ENCODE measurements around the gene IQCM. TPM values are rescaled to one million over a fixed set of nuclear protein-coding genes. Genes with fewer than 3 reads are reported as not detected.
A peak's percentile ranks its signal among the peaks of the same experiment; 100 is the strongest.

IQCM gene
- total RNA-seq, 1 donor, result not detected

GRCh38 chr4:149409555-149409962, 406.1 kb downstream of the IQCM start:
- no peak overlapping the region for H3K4me3 ChIP-seq (ENCODE audit: low read depth, low read length)
- TF ChIP-seq, protein P1, sequence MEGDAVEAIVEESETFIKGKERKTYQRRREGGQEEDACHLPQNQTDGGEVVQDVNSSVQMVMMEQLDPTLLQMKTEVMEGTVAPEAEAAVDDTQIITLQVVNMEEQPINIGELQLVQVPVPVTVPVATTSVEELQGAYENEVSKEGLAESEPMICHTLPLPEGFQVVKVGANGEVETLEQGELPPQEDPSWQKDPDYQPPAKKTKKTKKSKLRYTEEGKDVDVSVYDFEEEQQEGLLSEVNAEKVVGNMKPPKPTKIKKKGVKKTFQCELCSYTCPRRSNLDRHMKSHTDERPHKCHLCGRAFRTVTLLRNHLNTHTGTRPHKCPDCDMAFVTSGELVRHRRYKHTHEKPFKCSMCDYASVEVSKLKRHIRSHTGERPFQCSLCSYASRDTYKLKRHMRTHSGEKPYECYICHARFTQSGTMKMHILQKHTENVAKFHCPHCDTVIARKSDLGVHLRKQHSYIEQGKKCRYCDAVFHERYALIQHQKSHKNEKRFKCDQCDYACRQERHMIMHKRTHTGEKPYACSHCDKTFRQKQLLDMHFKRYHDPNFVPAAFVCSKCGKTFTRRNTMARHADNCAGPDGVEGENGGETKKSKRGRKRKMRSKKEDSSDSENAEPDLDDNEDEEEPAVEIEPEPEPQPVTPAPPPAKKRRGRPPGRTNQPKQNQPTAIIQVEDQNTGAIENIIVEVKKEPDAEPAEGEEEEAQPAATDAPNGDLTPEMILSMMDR (IDR thresholded peaks at IDR 0.05; ENCODE audit: insufficient read depth, low read depth, low read length), result no peak
- no peak for DNase-seq (ENCODE audit: low read depth)

GRCh38 chr4:149409146-149409545, 406.5 kb downstream of the IQCM start:
- peak; percentile 10 for DNase-seq (ENCODE audit: low read depth)
- TF ChIP-seq, protein P1 (IDR thresholded peaks at IDR 0.05; ENCODE audit: insufficient read depth, low read depth, low read length), result no peak
- H3K4me3 ChIP-seq (ENCODE audit: low read depth, low read length), result no peak overlapping the region

DNA sequence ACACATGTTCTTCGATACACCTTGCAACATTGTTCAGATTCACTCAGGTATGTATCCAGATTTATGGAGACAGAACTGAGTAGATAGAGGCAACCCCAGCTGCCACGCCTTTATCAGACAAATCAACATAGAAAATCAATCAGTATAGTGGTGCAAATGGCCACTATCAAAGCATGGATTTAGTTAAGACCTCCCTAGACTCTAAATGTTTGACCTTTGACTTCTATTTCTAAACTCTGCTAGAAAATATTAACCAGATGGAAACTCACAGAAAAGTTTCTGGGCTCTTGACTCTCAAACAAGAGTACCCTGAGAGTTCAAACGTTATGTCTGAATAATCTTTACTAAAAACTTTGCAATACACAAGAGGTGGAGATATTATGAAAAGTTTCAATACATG, 411.5 kb downstream of the IQCM start:
- TF ChIP-seq, protein P1 (IDR thresholded peaks at IDR 0.05; ENCODE audit: insufficient read depth, low read depth, low read length), result no peak
- no peak for DNase-seq (ENCODE audit: low read depth)

GRCh38 chr4:149403081-149403480, 412.6 kb downstream of the IQCM start:
- TF ChIP-seq, protein P1 (IDR thresholded peaks at IDR 0.05; ENCODE audit: insufficient read depth, low read depth, low read length), result no peak
- DNase-seq (ENCODE audit: low read depth), result no peak
- H3K4me3 ChIP-seq (ENCODE audit: low read depth, low read length), result no peak overlapping the region

More for the DNA sequence above, 411.5 kb downstream of the IQCM start:
- H3K4me3 ChIP-seq (ENCODE audit: low read depth, low read length), result no peak overlapping the region

DNA sequence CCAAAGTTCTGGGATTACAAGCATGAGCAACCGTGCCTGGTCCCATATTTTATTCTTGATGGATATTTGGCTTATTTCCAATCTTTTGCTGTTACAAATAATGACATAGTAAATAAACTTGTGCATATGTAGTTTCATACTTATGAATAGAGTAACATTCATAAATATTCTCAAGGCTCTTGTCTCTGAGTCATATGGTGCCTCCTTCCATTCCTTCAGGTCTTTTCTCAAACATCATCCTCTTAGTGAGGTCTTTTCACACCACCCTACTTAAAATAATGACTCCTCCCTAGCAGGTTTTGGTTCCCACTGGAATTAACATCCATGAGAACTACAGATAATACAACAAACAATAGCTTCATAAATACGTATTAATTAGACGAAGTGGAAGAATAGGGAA, 416.6 kb downstream of the IQCM start:
- no peak for DNase-seq (ENCODE audit: low read depth)
- TF ChIP-seq, protein P1 (IDR thresholded peaks at IDR 0.05; ENCODE audit: insufficient read depth, low read depth, low read length), result no peak
- no peak overlapping the region for H3K4me3 ChIP-seq (ENCODE audit: low read depth, low read length)

GRCh38 chr4:149370785-149371420, 444.7 kb downstream of the IQCM start:
- peak; percentile 53 for DNase-seq (ENCODE audit: low read depth)
- no peak overlapping the region for H3K4me3 ChIP-seq (ENCODE audit: low read depth, low read length)
- TF ChIP-seq, protein P1 (IDR thresholded peaks at IDR 0.05; ENCODE audit: insufficient read depth, low read depth, low read length), result peak; percentile 43

GRCh38 chr4:149370002-149370401, 445.6 kb downstream of the IQCM start:
- no peak overlapping the region for H3K4me3 ChIP-seq (ENCODE audit: low read depth, low read length)
- DNase-seq (ENCODE audit: low read depth), result no peak
- TF ChIP-seq, protein P1 (IDR thresholded peaks at IDR 0.05; ENCODE audit: insufficient read depth, low read depth, low read length), result no peak

All from fibroblast of villous mesenchyme (primary cell).